Common myeloid progenitor, CD34-positive (primary cell): ENCODE data around the gene ZNF329.

ENCODE experiments used
- CTCF ChIA-PET: fragments of 350-600 bp; sonication (Branson Sonifier 250); formaldehyde crosslinking; loops from one replicate; lab custom pipeline; 2021; ENCODE audit warnings: antibody characterized with exemption; lab: Charles Lee
- POLR2A ChIA-PET: fragments of 350-600 bp; sonication (Branson Sonifier 250); formaldehyde crosslinking; loops from one replicate; lab custom pipeline; 2021; ENCODE audit warnings: antibody characterized with exemption; lab: Charles Lee
- DNase-seq, 3 donors: peaks; one replicate each; pipeline versions ENCODE4 v3.0.0 to v3.0.0-alpha.2; 2013
- H3K27ac ChIP-seq, 2 experiments: 1 replicate in 1 of 2; 2 replicates in 1 of 2; pipeline ENCODE4 v1.7.0; 2013; ENCODE audit warnings: inconsistent platforms in 2 of 2, low read length in 2 of 2, mild to moderate bottlenecking in 2 of 2, low read depth in 1 of 2, moderate library complexity in 1 of 2; ENCODE audit not compliant: severe bottlenecking in 2 of 2, insufficient read depth in 1 of 2, poor library complexity in 1 of 2
- H3K27me3 ChIP-seq, 5 experiments: replicated peaks in 2 of 5; 1 replicate in 3 of 5; 2 replicates in 2 of 5; pipeline versions ENCODE4 v1.6.1 to v1.7.0; 2013; ENCODE audit warnings: low read length in 4 of 5, mild to moderate bottlenecking in 2 of 5, moderate library complexity in 2 of 5, inconsistent platforms in 1 of 5; ENCODE audit not compliant: insufficient read depth in 5 of 5, control insufficient read depth in 4 of 5
- H3K36me3 ChIP-seq, 4 experiments: 1 replicate in 2 of 4; 2 replicates in 2 of 4; pipeline versions ENCODE4 v1.6.1 to v1.7.0; 2013; ENCODE audit warnings: low read length in 3 of 4, control low read depth in 1 of 4, mild to moderate bottlenecking in 1 of 4; ENCODE audit not compliant: control insufficient read depth in 4 of 4, insufficient read depth in 4 of 4
- H3K4me1 ChIP-seq, 4 experiments: 1 replicate in 3 of 4; 2 replicates in 1 of 4; pipeline versions ENCODE4 v1.6.1 to v1.7.1; 2013; ENCODE audit warnings: low read length in 3 of 4, mild to moderate bottlenecking in 3 of 4, control low read depth in 1 of 4, inconsistent platforms in 1 of 4, moderate library complexity in 1 of 4; ENCODE audit not compliant: control insufficient read depth in 4 of 4, insufficient read depth in 4 of 4; ENCODE audit errors: control extremely low read depth in 1 of 4
- H3K4me3 ChIP-seq, 7 experiments: 1 replicate in 4 of 7; 2 replicates in 3 of 7; pipeline versions ENCODE4 v1.5.1 to v1.7.0; 2013; ENCODE audit warnings: mild to moderate bottlenecking in 7 of 7, low read length in 6 of 7, moderate library complexity in 6 of 7, inconsistent platforms in 2 of 7, low read depth in 2 of 7, control low read depth in 1 of 7; ENCODE audit not compliant: insufficient read depth in 4 of 7, control insufficient read depth in 1 of 7; ENCODE audit errors: extremely low read depth in 1 of 7
- H3K9me3 ChIP-seq, 5 experiments: 1 replicate in 4 of 5; 2 replicates in 1 of 5; pipeline versions ENCODE4 v1.6.1 to v1.7.1; 2013; ENCODE audit warnings: low read length in 4 of 5, mild to moderate bottlenecking in 2 of 5, inconsistent platforms in 1 of 5, low read depth in 1 of 5, moderate library complexity in 1 of 5; ENCODE audit not compliant: control insufficient read depth in 4 of 5, insufficient read depth in 2 of 5; ENCODE audit errors: control extremely low read depth in 1 of 5
- WGBS: methylation state at CpG from one replicate; pipeline ENCODE4 v1.1.5; 2013; ENCODE audit not compliant: insufficient coverage; 5-methylcytosine and 5-hydroxymethylcytosine counted together

ZNF329 gene

DNA sequence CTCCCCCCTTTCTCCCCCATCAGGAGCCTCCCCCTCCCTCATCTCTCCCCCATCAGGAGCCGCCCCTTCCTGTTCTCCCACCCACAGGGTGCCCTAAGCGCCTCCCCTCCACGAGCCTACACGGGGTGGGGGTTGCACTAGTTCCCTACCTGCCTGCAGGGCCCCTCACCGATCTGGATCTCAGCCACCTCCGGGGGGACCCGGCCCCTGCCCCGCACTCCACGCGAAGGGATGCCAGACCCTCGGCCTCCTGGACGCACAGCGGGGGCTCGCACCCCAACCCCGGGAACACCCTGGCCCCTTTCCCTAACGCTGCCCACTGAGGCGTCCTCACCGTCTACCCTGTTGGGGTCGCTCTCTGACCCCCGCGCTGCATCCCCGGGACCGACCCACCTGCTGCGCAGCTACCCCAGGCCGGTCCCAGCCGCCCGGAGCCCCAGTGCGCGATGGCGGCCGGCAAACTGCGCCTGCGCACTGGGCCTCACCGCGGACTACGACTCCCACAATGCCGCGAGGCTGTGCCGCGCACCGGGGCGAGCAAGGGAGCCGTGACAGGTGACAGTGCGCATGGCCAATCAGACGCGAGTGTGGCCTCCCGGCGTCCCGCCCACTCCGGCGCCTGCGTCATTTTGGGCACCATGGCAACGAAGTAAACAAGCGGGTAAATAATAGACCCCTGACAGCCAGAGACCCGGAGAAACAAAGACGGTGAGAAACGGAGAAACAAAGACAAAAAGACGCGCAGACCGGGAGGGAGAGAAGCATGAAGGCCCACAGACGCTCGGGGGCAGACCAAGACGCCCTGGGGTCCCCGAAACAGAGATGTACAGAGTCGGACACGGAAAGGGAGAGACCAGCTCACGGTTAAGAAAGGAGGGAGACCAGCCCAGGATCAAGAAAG, 52.6 kb downstream of the ZNF329 start, which contains the start of gene ZSCAN18:
Gene ZSCAN18 (minus strand): TSS at position 451 of the 901 bp plus-strand sequence. CDS start 7,964 bp downstream, outside the sequence.
- ChIA-PET POLR2A (interaction anchor here (0.7 to 1.3 kb wide), 2 partner anchors 39 to 61 kb away, joined by 3 to 7 read pairs; partner anchors contain the start of gene ZNF135), CTCF (interaction anchor here (0.9 to 1.5 kb wide), 4 partner anchors 11 to 92 kb away, joined by 3 read pairs; no protein-coding TSS in a partner anchor)
- Histone ChIP-seq H3K9me3 (peaks cover 3 to 62% (median 50%) of the 10 kb centered on the region in 5 experiments), H3K27ac (peak within 1 kb of the TSS; percentile 100), H3K27me3 (no peaks in the 10 kb centered on the region), H3K4me1 (peaks cover 2 to 19% (median 8%) of the 10 kb centered on the region in 4 experiments), H3K36me3 (peaks cover 0 to 31% (median 5%) of the 10 kb centered on the region in 4 experiments), H3K4me3 (peak within 1 kb of the TSS; percentile 72 to 92 (median 80))
- under 1% methylated on average over 59 of the region's 67 CpGs for WGBS
- DNase-seq: peak; percentile 98 to 99 (median 99)

DNA sequence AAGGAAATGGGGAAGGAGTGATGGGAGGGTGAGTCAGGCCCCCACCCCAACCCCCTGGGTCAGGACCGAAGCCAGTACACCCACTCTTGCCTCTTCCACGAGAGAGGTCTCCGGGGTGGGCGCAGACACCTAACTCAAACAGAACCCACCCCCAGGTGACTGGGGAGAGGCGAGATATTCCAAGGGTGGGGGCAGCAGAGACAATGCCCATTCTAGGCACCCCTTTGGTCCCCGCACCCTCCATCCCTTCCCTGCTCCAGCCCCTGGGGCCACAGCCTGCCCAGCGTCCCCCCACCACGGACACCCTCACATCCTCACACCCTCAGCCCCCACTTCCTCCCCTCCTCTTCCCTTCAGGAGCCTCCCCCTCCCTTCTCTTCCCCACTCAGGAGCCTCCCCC, 53.2 kb downstream of the ZNF329 start:
- peaks cover under 1 to 57% (median 50%) of the 10 kb centered on the region in 5 experiments for H3K9me3 ChIP-seq
- no peak for DNase-seq
- peak overlapping the region; percentile 100 for H3K27ac ChIP-seq
- 17% methylated on average over 1 of the region's 8 CpGs for WGBS
- H3K4me3 ChIP-seq: peak overlapping the region in 6 of 7 experiments; percentile 13 to 92 (median 70)
- no peaks in the 10 kb centered on the region for H3K27me3 ChIP-seq
- H3K36me3 ChIP-seq: peaks cover 0 to 38% (median 5%) of the 10 kb centered on the region in 4 experiments
- peaks cover 2 to 19% (median 8%) of the 10 kb centered on the region in 4 experiments for H3K4me1 ChIP-seq
- CTCF ChIA-PET: no interaction called here
- POLR2A ChIA-PET: interaction anchor here (1.3 kb wide), 1 partner anchor 38 kb away, joined by 7 read pairs; the partner anchor contains the start of gene ZNF135

DNA sequence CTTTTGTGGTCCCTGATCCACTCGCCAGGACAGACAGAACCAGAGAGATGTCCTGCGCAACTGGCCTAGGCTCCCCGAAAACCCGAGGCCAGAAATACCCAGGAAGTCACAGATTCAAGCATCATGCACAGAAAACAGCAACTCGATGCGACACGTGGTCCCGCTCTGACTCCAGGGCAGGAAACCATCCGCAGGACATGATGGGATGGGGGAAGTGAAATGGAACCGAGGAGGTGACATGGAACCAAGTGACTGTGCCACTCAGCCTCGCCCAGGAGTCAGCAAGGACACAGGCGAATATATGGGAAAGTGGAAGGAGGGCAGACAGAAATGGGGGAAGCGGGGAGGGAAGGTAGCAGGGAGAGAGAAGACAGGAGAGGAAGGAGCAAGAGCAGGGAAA, 53.7 kb downstream of the ZNF329 start:
- POLR2A ChIA-PET: no interaction called here

DNA sequence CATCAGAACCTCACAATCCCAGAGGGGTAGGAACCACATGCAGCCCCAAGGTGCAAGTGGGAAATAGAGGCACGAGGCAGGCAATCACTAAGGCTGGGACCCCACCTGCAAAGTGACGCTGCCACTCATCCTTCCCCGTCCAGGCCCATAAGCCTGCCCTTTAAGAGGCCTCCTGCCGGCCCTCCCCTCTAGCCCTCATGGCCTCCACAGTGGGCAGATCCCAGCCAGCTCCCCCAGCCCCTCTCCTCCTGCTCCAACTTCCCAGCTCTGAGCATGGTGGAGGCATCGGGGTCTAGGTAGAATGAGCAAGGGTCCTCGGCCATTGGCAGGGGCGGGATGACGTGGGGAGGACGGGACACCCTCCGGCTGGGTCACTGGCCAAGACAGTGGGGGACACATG, 55.3 kb downstream of the ZNF329 start:
- H3K9me3 ChIP-seq: peaks cover 0 to 57% (median 48%) of the 10 kb centered on the region in 5 experiments
- CTCF ChIA-PET: interaction anchor here (0.6 kb wide), 1 partner anchor 59 kb away, joined by 3 read pairs; no protein-coding TSS in a partner anchor
- 95% methylated on average over 7 of the region's 10 CpGs for WGBS

More for the DNA sequence above, 53.7 kb downstream of the ZNF329 start:
- H3K36me3 ChIP-seq: peaks cover 0 to 42% (median 6%) of the 10 kb centered on the region in 4 experiments
- H3K27ac ChIP-seq: peak overlapping the region; percentile 100
- DNase-seq: no peak
- H3K4me3 ChIP-seq: peak overlapping the region in 5 of 7 experiments; percentile 8 to 92 (median 62)
- WGBS: 90% methylated on average over 13 of the region's 13 CpGs
- H3K4me1 ChIP-seq: peaks cover 2 to 19% (median 8%) of the 10 kb centered on the region in 4 experiments
- H3K9me3 ChIP-seq: peaks cover 0 to 58% (median 50%) of the 10 kb centered on the region in 5 experiments
- CTCF ChIA-PET: no interaction called here
- no peaks in the 10 kb centered on the region for H3K27me3 ChIP-seq

DNA sequence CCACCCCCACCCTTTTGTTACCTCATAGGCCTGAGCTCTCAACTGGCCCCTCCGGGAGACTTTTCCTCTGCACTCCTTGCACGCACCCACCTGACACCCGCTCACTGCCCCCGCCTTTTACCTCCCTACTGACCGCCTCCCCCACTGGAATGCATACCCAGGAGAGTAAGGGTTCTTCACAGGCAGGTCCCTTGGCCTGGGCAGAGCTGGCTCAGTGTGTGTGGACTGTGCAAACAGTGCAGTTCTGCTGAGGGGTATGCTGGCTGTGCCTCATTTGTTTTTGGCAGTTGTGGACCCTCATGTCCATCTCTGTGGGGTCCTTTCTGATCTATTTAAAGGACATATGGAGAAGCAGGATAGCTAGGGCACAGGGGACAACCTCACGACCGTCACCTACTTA, 57.5 kb downstream of the ZNF329 start:
- Histone ChIP-seq H3K27ac (no peak overlapping the region), H3K36me3 (peaks cover 0 to 65% (median 17%) of the 10 kb centered on the region in 4 experiments), H3K27me3 (no peaks in the 10 kb centered on the region), H3K4me3 (no peak overlapping the region), H3K9me3 (peaks cover 0 to 69% (median 60%) of the 10 kb centered on the region in 5 experiments), H3K4me1 (peaks cover 0 to 7% (median 3%) of the 10 kb centered on the region in 4 experiments)
- ChIA-PET CTCF (interaction anchor here (1.2 kb wide), 1 partner anchor 25 kb away, joined by 3 read pairs; no protein-coding TSS in a partner anchor), POLR2A (no interaction called here)
- 100% methylated on average over 1 of the region's 7 CpGs for WGBS
- DNase-seq: no peak

More for the DNA sequence above, 55.3 kb downstream of the ZNF329 start:
- Histone ChIP-seq H3K4me1 (peaks cover 2 to 19% (median 8%) of the 10 kb centered on the region in 4 experiments), H3K36me3 (peaks cover 0 to 48% (median 8%) of the 10 kb centered on the region in 4 experiments), H3K4me3 (no peak overlapping the region), H3K27ac (no peak overlapping the region), H3K27me3 (no peaks in the 10 kb centered on the region)
- POLR2A ChIA-PET: no interaction called here
- no peak for DNase-seq

DNA sequence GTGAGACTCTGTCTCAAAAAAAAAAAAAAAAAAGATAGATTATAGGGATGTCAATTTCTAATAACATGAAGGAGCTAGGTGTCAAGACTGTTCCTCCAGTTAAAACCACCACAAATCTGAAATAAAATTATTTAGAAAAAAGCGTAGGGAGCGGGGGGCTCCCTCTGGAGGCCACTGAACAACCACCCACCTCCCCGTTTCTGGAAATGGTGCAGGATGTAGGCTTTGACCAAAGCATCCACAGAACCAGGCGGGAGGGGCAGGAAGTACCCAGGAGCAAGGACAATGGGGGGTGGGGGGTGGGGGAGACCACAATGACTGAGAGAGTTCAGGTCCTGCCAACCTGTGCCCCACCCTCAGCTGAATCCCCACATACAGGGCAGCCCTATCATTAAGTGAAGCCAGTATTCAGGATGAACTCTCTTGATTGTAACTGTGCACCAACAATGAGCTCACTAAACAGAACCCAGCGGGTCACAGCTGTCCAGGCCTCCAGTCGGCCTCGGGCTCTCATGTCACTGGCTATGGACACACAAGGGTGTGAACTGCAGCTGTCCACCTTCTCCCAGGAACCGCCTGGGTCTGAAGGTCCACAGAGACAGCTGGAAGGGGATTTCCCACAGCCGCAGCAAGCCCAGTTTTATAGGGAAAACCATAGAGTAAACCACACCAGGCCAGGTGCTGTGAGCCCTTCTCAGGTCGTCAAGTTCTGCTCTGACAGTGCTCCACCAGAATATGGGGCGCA, 59.2 kb downstream of the ZNF329 start:
- H3K27ac ChIP-seq: no peak overlapping the region
- CTCF ChIA-PET: interaction anchor here (0.8 kb wide), 1 partner anchor 17 kb away, joined by 3 read pairs; no protein-coding TSS in a partner anchor
- WGBS: 97% methylated on average over 7 of the region's 11 CpGs
- no peaks in the 10 kb centered on the region for H3K27me3 ChIP-seq
- DNase-seq: no peak
- POLR2A ChIA-PET: interaction anchor here (0.6 kb wide), 1 partner anchor 108 kb away, joined by 5 read pairs; no protein-coding TSS in a partner anchor
- no peak overlapping the region for H3K4me3 ChIP-seq
- peaks cover 7 to 77% (median 30%) of the 10 kb centered on the region in 4 experiments for H3K36me3 ChIP-seq
- H3K4me1 ChIP-seq: no peaks in the 10 kb centered on the region
- peaks cover 0 to 83% (median 66%) of the 10 kb centered on the region in 5 experiments for H3K9me3 ChIP-seq
